DND-41 (cell line): Measurements from ENCODE around the gene WLS.

Source experiments
- ATAC-seq: fragments of 200-7000 bp; cut with Tn5 transposase; 3 replicates; pipeline ENCODE4 v1.9.1; 2021; ENCODE audit warnings: low read depth; ENCODE audit not compliant: insufficient read depth
- DNase-seq: peaks from one replicate; pipeline ENCODE4 v3.0.0-alpha.2; 2020
- H2AFZ ChIP-seq: 2 replicates; pipeline ENCODE4 v1.6.0; 2012; ENCODE audit warnings: low read depth, low read length
- H3K27ac ChIP-seq: 2 replicates; pipeline ENCODE4 v1.5.1; 2012; ENCODE audit warnings: low read length, inconsistent platforms
- H3K27me3 ChIP-seq: fragments of 200-600 bp; sonication (generic); 2 replicates; pipeline ENCODE4 v1.6.0; 2012; ENCODE audit warnings: low read length, mild to moderate bottlenecking, inconsistent platforms; ENCODE audit not compliant: insufficient read depth, poor library complexity
- H3K36me3 ChIP-seq: 2 replicates; pipeline ENCODE4 v1.5.1; 2012; ENCODE audit warnings: low read length, inconsistent platforms; ENCODE audit not compliant: insufficient read depth
- H3K4me1 ChIP-seq: 2 replicates; pipeline ENCODE4 v1.5.1; 2012; ENCODE audit warnings: mild to moderate bottlenecking, low read length; ENCODE audit not compliant: insufficient read depth
- H3K4me2 ChIP-seq: 2 replicates; pipeline ENCODE4 v1.6.0; 2012; ENCODE audit warnings: mild to moderate bottlenecking, moderate library complexity, low read length, inconsistent platforms; ENCODE audit not compliant: insufficient read depth
- H3K4me3 ChIP-seq, 2 experiments: fragments of 200-600 bp in 1 of 2; shearing (Covaris generic) in 1 of 2; 2 replicates each; pipeline ENCODE4 v1.5.1; 2012 to 2016; ENCODE audit warnings: inconsistent platforms in 2 of 2, low read length in 2 of 2, mild to moderate bottlenecking in 2 of 2, low read depth in 1 of 2, moderate library complexity in 1 of 2
- H3K79me2 ChIP-seq: 2 replicates; pipeline ENCODE4 v1.6.0; 2012; ENCODE audit warnings: low read length, inconsistent platforms; ENCODE audit not compliant: insufficient read depth
- H3K9ac ChIP-seq: 2 replicates; pipeline ENCODE4 v1.6.0; 2012; ENCODE audit warnings: low read depth, mild to moderate bottlenecking, inconsistent platforms, low read length, moderate library complexity
- H3K9me3 ChIP-seq: 2 replicates; pipeline ENCODE4 v1.5.1; 2012; ENCODE audit warnings: low read length, moderate library complexity, mild to moderate bottlenecking, inconsistent platforms; ENCODE audit not compliant: insufficient read depth, severe bottlenecking
- H4K20me1 ChIP-seq: 2 replicates; pipeline ENCODE4 v1.6.0; 2012; ENCODE audit warnings: low read length; ENCODE audit not compliant: insufficient read depth
- EZH2 ChIP-seq: IDR thresholded peaks from 3 replicates; pipeline ENCODE4 v1.6.1; 2012; ENCODE audit warnings: borderline replicate concordance, low read depth, mild to moderate bottlenecking, moderate library complexity, low read length, inconsistent platforms; ENCODE audit not compliant: severe bottlenecking
- TF ChIP-seq, protein P1 (sequence below): IDR thresholded peaks from 2 replicates; pipeline ENCODE4 v1.5.1; 2012; ENCODE audit warnings: borderline replicate concordance, low read length, moderate library complexity, mild to moderate bottlenecking; ENCODE audit not compliant: poor library complexity, severe bottlenecking; ENCODE audit errors: extremely low read depth

WLS gene

DNA sequence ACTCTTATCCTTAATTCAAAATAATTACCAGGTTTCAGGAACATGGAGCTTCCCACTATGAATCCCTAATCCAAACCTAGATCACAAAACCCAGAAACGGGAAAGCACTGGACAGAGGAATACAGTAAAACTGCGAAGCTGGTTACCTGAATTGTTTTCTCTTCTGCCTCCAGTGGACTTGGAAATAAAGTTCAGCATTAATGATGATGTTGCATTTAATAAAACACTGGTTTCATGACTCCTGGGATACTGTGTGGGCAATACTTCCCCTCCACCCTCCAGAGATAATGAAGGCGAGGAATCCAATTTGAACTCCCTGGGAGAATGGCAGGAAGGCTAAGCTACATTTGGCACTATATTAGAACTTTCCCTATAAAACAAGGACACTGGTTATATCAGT, 65.1 kb downstream of the WLS start:
- no peaks in the 10 kb centered on the region for H4K20me1 ChIP-seq
- H3K9ac ChIP-seq = no peak overlapping the region
- ATAC-seq = no peak
- TF ChIP-seq, protein P1, sequence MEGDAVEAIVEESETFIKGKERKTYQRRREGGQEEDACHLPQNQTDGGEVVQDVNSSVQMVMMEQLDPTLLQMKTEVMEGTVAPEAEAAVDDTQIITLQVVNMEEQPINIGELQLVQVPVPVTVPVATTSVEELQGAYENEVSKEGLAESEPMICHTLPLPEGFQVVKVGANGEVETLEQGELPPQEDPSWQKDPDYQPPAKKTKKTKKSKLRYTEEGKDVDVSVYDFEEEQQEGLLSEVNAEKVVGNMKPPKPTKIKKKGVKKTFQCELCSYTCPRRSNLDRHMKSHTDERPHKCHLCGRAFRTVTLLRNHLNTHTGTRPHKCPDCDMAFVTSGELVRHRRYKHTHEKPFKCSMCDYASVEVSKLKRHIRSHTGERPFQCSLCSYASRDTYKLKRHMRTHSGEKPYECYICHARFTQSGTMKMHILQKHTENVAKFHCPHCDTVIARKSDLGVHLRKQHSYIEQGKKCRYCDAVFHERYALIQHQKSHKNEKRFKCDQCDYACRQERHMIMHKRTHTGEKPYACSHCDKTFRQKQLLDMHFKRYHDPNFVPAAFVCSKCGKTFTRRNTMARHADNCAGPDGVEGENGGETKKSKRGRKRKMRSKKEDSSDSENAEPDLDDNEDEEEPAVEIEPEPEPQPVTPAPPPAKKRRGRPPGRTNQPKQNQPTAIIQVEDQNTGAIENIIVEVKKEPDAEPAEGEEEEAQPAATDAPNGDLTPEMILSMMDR = no peak
- TF ChIP-seq EZH2 = no peak
- H3K27me3 ChIP-seq = no peaks in the 10 kb centered on the region
- no peaks in the 10 kb centered on the region for H3K36me3 ChIP-seq
- no peak overlapping the region for H3K4me2 ChIP-seq
- no peaks in the 10 kb centered on the region for H3K9me3 ChIP-seq
- no peak overlapping the region for H2AFZ ChIP-seq
- no peaks in the 10 kb centered on the region for H3K4me1 ChIP-seq
- no peaks in the 10 kb centered on the region for H3K79me2 ChIP-seq
- H3K27ac ChIP-seq = no peak overlapping the region
- DNase-seq = no peak
- H3K4me3 ChIP-seq = no peak overlapping the region

DNA sequence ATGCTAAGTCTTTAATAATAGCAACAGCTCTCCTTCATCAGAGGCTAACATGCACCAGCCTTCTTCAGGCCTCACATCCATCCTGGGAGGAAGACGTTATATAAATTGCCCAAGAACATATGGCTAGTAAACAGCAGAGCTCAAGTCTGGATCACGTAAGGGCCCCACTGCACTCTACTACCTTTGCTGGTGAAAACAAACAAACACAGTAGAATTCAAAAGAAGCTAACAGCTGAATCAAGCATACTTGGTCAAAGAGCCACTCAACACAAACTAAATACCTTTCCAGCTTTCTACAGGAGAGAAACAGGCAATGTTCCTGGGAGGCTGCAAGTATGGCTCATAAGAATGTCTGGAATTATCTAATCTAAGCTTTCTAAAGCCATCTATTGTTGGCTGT, 66.0 kb downstream of the WLS start:
- Histone ChIP-seq H3K9me3 (no peaks in the 10 kb centered on the region), H4K20me1 (no peaks in the 10 kb centered on the region), H3K4me2 (no peak overlapping the region), H3K4me3 (no peak overlapping the region), H3K4me1 (no peaks in the 10 kb centered on the region), H3K27ac (no peak overlapping the region), H3K79me2 (no peaks in the 10 kb centered on the region), H3K9ac (no peak overlapping the region), H3K36me3 (no peaks in the 10 kb centered on the region), H3K27me3 (no peaks in the 10 kb centered on the region), H2AFZ (no peak overlapping the region)
- ATAC-seq (no peak), DNase-seq (no peak)
- TF ChIP-seq EZH2 = no peak
- TF ChIP-seq, protein P1 = no peak

DNA sequence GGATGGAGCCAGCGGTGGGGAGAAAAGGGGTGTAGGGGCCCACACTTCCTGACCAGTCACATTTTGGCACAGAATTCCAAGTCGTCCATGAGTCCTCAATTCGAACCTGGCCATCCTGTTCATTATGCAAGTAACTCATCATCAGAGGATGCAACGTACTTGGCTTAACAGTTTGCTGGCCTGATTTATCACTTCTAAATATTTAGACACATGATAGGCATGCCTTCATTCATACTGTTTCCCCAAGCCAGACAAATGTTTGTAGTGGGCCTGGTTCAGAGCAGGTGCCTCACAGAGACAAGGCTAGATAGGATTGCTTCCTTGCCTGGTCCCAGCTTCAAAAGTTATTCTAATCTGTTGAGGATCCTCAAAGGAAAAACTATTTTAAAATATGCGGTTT, 66.7 kb downstream of the WLS start:
- Histone ChIP-seq H3K79me2 (no peaks in the 10 kb centered on the region), H3K9ac (no peak overlapping the region), H3K9me3 (no peaks in the 10 kb centered on the region), H2AFZ (no peak overlapping the region), H3K27me3 (no peaks in the 10 kb centered on the region), H3K4me3 (no peak overlapping the region), H4K20me1 (no peaks in the 10 kb centered on the region), H3K4me1 (no peaks in the 10 kb centered on the region), H3K36me3 (no peaks in the 10 kb centered on the region), H3K27ac (no peak overlapping the region), H3K4me2 (no peak overlapping the region)
- no peak for DNase-seq
- no peak for TF ChIP-seq EZH2
- TF ChIP-seq, protein P1 = no peak
- ATAC-seq = no peak

DNA sequence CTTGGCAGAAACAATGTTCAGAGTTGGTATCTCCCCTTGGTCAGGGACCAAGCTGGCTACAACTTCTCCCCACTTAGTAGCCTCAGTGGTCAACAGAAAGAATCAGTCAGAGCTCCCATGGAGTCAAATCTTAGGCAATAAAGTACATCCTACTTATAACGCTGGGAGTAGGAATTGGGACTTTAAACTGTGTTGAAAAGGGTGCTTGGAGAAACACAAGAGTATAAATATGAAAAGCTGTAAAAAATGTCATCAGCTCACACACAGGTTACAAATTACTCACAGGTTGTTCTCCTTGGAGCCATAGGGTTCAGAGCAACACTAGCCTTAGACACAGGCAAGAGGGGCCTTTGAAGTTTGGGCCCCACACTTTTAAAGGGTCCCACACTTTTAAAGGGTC, 67.4 kb downstream of the WLS start:
- H3K79me2 ChIP-seq = no peaks in the 10 kb centered on the region
- H3K4me1 ChIP-seq = no peaks in the 10 kb centered on the region
- no peak overlapping the region for H3K27ac ChIP-seq
- no peaks in the 10 kb centered on the region for H3K27me3 ChIP-seq
- DNase-seq (no peak), ATAC-seq (no peak)
- no peak overlapping the region for H3K9ac ChIP-seq
- H3K9me3 ChIP-seq = no peaks in the 10 kb centered on the region
- no peak overlapping the region for H3K4me2 ChIP-seq
- no peak overlapping the region for H2AFZ ChIP-seq
- no peaks in the 10 kb centered on the region for H4K20me1 ChIP-seq
- no peaks in the 10 kb centered on the region for H3K36me3 ChIP-seq
- no peak overlapping the region for H3K4me3 ChIP-seq
- TF ChIP-seq, protein P1 = no peak
- no peak for TF ChIP-seq EZH2
